ENCODE data around the gene KCNIP4. TPM values are rescaled to one million over a fixed set of nuclear protein-coding genes. Genes with fewer than 3 reads are reported as not detected.
A peak's percentile ranks its signal among the peaks of the same experiment; 100 is the strongest.

The KCNIP4 gene
- total and polyA plus RNA-seq, 2 experiments from 2014 or later: 0.65 TPM; not detected in 1

DNA sequence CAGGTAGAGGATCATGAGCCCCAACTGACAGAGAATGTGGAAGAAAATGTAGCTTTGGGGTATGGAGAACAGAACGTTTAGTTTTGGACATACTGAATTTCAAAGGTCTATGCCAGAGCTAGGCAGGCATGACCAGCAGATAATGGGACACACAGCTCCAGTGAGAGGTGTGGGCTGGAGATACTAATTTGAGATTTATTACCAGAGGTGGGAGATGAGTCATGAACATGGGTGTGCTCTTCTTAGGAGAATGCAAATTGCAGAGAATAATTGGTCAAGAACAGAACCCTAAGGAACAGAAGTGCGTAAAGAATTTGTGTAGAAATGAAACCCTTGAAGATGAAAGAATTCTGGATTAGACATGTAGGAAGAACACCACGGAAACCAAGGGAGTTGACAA is 1123.1 kb downstream of the KCNIP4 start:
- TF ChIP-seq EZH2phosphoT487 (IDR thresholded peaks at IDR 0.05; ENCODE audit: insufficient read depth, low read depth) (no peak), EZH2 (IDR thresholded peaks at IDR 0.05; ENCODE audit: insufficient read depth, poor library complexity, severe bottlenecking) (no peak)
- peak overlapping the region; percentile 3 for H3K4me2 ChIP-seq (ENCODE audit: unreplicated experiment)
- H3K27me3 ChIP-seq (replicated peaks; ENCODE audit: insufficient read depth): no peaks in the 10 kb centered on the region
- H4K20me1 ChIP-seq (ENCODE audit: insufficient read depth): no peaks in the 10 kb centered on the region
- peaks cover 18% of the 10 kb centered on the region for H3K4me1 ChIP-seq (ENCODE audit: insufficient read depth)
- 71 to 77% methylated on average over 3 of the region's 3 CpGs for WGBS, 2 experiments (ENCODE audit: low coverage in 1 of 2, low lambda C conversion rate in 2 of 2, missing lambda C conversion rate in 2 of 2)
- H3K9me2 ChIP-seq (ENCODE audit: insufficient read depth): no peaks in the 10 kb centered on the region
- peaks cover 8% of the 10 kb centered on the region; the same call in 1 of the 2 replicates for H3F3A ChIP-seq (ENCODE audit: insufficient read depth)
- no peak overlapping the region for H3K4me3 ChIP-seq
- H3K36me3 ChIP-seq (ENCODE audit: low read depth): no peaks in the 10 kb centered on the region
- in situ Hi-C loops (cut with MboI): no loop called here
- no peaks in the 10 kb centered on the region for H3K9me3 ChIP-seq (ENCODE audit: low read depth)
- no peak overlapping the region for H2AFZ ChIP-seq
- H3K79me2 ChIP-seq (ENCODE audit: insufficient read depth): no peaks in the 10 kb centered on the region
- no peak overlapping the region for H3K27ac ChIP-seq
- peak; percentile 23 for DNase-seq
- H3K9ac ChIP-seq: no peak overlapping the region

DNA sequence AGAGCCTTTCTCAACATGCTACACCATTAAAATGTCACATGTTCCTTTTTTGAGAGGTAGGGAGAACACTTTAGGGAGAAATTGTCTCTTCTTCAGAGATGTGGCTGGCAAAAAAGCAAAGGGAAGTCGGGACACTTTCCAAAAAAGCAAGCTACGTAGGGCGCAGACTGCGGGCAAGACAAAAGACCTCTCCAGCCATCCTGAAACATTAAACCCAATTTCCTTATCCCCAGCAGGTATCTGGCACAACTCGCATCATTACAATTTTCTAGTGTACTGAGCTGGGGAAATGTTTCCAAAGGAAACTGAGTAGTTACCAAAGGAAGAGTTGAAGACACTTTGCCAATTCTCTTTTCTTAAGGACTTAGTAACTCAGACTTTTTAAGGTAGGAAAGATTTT is 1132.3 kb downstream of the KCNIP4 start:
- H2AFZ ChIP-seq: no peak overlapping the region
- H3K4me3 ChIP-seq: no peak overlapping the region
- in situ Hi-C loops (cut with MboI): no loop called here
- H3K79me2 ChIP-seq (ENCODE audit: insufficient read depth): no peaks in the 10 kb centered on the region
- H3K9me3 ChIP-seq (ENCODE audit: low read depth): no peaks in the 10 kb centered on the region
- WGBS, 2 experiments (ENCODE audit: low coverage in 1 of 2, low lambda C conversion rate in 2 of 2, missing lambda C conversion rate in 2 of 2): 72 to 74% methylated on average over 5 of the region's 5 CpGs
- 0 out of 2 replicates have a peak, but pooled peaks cover 5% of the 10 kb centered on the region for H3F3A ChIP-seq (ENCODE audit: insufficient read depth)
- H3K9me2 ChIP-seq (ENCODE audit: insufficient read depth): no peaks in the 10 kb centered on the region
- H3K36me3 ChIP-seq (ENCODE audit: low read depth): no peaks in the 10 kb centered on the region
- H3K9ac ChIP-seq: no peak overlapping the region
- H3K27me3 ChIP-seq (replicated peaks; ENCODE audit: insufficient read depth): no peaks in the 10 kb centered on the region
- TF ChIP-seq EZH2 (IDR thresholded peaks at IDR 0.05; ENCODE audit: insufficient read depth, poor library complexity, severe bottlenecking): no peak
- TF ChIP-seq EZH2phosphoT487 (IDR thresholded peaks at IDR 0.05; ENCODE audit: insufficient read depth, low read depth): no peak
- no peak for DNase-seq
- H4K20me1 ChIP-seq (ENCODE audit: insufficient read depth): no peaks in the 10 kb centered on the region
- no peak overlapping the region for H3K27ac ChIP-seq
- H3K4me2 ChIP-seq (ENCODE audit: unreplicated experiment): no peak overlapping the region
- peaks cover 11% of the 10 kb centered on the region for H3K4me1 ChIP-seq (ENCODE audit: insufficient read depth)

DNA sequence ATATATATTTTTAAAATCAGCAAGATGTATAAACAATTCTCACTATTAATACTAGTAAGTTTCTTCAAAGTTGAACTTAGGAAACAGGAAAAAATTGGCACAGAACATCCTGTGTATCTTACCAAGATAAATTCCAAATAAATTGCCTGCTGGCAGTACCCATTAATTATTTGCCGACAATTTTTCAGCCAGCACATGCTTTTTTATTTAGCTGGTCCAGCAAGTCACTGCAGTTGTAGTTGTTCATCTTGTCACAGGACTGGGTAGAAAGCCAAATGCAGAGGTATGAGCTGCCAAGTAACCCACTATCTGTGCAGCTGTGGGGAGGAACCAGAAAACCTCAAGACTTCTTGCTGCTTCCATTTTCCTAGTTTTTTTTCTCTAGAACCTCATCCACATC is 1134.9 kb downstream of the KCNIP4 start:
- H3K4me2 ChIP-seq (ENCODE audit: unreplicated experiment): no peak overlapping the region
- no peaks in the 10 kb centered on the region for H4K20me1 ChIP-seq (ENCODE audit: insufficient read depth)
- no peaks in the 10 kb centered on the region for H3F3A ChIP-seq (ENCODE audit: insufficient read depth)
- in situ Hi-C loops (cut with MboI): no loop called here
- no peaks in the 10 kb centered on the region for H3K79me2 ChIP-seq (ENCODE audit: insufficient read depth)
- no peak overlapping the region for H3K4me3 ChIP-seq
- no peaks in the 10 kb centered on the region for H3K4me1 ChIP-seq (ENCODE audit: insufficient read depth)
- no peaks in the 10 kb centered on the region for H3K27me3 ChIP-seq (replicated peaks; ENCODE audit: insufficient read depth)
- TF ChIP-seq EZH2 (IDR thresholded peaks at IDR 0.05; ENCODE audit: insufficient read depth, poor library complexity, severe bottlenecking) (no peak), EZH2phosphoT487 (IDR thresholded peaks at IDR 0.05; ENCODE audit: insufficient read depth, low read depth) (no peak)
- H3K9me3 ChIP-seq (ENCODE audit: low read depth): no peaks in the 10 kb centered on the region
- H3K9me2 ChIP-seq (ENCODE audit: insufficient read depth): no peaks in the 10 kb centered on the region
- 0% methylated on average over 1 of the region's 1 CpG for WGBS, 2 experiments (ENCODE audit: low coverage in 1 of 2, low lambda C conversion rate in 2 of 2, missing lambda C conversion rate in 2 of 2)
- no peak overlapping the region for H2AFZ ChIP-seq
- no peak overlapping the region for H3K9ac ChIP-seq
- DNase-seq: peak; percentile 6
- H3K36me3 ChIP-seq (ENCODE audit: low read depth): no peaks in the 10 kb centered on the region
- H3K27ac ChIP-seq: no peak overlapping the region

DNA sequence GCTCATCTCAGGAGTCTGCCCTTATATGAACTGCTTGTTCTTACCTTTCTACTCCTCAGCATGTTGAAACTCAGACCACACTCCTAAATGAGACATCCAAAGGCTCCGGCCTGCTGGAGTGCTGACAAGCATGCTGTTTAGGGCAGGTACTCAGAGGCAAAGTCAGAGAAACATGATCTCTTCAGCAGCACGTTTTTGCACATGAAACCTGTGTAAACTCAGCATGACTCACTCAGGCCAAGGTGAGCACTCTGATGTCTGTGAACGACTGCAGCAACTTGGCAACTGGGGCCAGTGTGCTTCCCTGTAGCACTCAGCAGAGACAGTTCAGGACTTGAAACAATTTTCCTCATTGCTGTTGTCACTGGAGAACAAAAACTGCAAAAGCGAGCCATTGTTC is 1138.8 kb downstream of the KCNIP4 start:
- Histone ChIP-seq H4K20me1 (ENCODE audit: insufficient read depth) (no peaks in the 10 kb centered on the region), H3K27me3 (replicated peaks; ENCODE audit: insufficient read depth) (no peaks in the 10 kb centered on the region), H3K4me3 (no peak overlapping the region), H3K4me1 (ENCODE audit: insufficient read depth) (no peaks in the 10 kb centered on the region), H2AFZ (no peak overlapping the region), H3K9me3 (ENCODE audit: low read depth) (no peaks in the 10 kb centered on the region), H3K9ac (no peak overlapping the region), H3K4me2 (ENCODE audit: unreplicated experiment) (no peak overlapping the region), H3K27ac (no peak overlapping the region), H3F3A (ENCODE audit: insufficient read depth) (no peaks in the 10 kb centered on the region), H3K79me2 (ENCODE audit: insufficient read depth) (no peaks in the 10 kb centered on the region), H3K36me3 (ENCODE audit: low read depth) (no peaks in the 10 kb centered on the region), H3K9me2 (ENCODE audit: insufficient read depth) (no peaks in the 10 kb centered on the region)
- DNase-seq: no peak
- in situ Hi-C loops (cut with MboI): no loop called here
- 53 to 55% methylated on average over 4 of the region's 4 CpGs for WGBS, 2 experiments (ENCODE audit: low coverage in 1 of 2, low lambda C conversion rate in 2 of 2, missing lambda C conversion rate in 2 of 2)
- TF ChIP-seq EZH2 (IDR thresholded peaks at IDR 0.05; ENCODE audit: insufficient read depth, poor library complexity, severe bottlenecking) (no peak), EZH2phosphoT487 (IDR thresholded peaks at IDR 0.05; ENCODE audit: insufficient read depth, low read depth) (no peak)

DNA sequence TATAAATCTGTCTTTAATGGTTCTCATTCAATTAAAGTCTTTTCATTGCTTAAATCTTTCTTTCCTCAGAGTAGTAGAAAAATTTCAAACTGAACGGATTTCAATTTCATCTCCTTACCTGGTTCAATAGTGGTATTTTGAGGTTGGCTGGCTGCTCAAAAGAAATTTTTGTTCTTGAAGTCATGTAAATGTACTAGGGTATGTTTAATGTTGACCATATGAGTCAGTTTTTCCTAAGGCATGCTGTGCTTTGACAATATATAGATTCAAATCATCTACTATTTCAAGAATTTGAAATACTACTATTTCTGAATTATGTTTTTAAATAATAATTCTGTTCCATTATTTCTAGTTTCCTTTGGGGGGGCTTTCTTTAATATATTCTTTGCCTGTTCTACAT is 1142.9 kb downstream of the KCNIP4 start:
- WGBS, 2 experiments (ENCODE audit: low coverage in 1 of 2, low lambda C conversion rate in 2 of 2, missing lambda C conversion rate in 2 of 2): 65 to 69% methylated on average over 1 of the region's 1 CpG
- TF ChIP-seq EZH2 (IDR thresholded peaks at IDR 0.05; ENCODE audit: insufficient read depth, poor library complexity, severe bottlenecking) (no peak), EZH2phosphoT487 (IDR thresholded peaks at IDR 0.05; ENCODE audit: insufficient read depth, low read depth) (no peak)
- Histone ChIP-seq H3K9me2 (ENCODE audit: insufficient read depth) (no peaks in the 10 kb centered on the region), H4K20me1 (ENCODE audit: insufficient read depth) (no peaks in the 10 kb centered on the region), H3K27me3 (replicated peaks; ENCODE audit: insufficient read depth) (no peaks in the 10 kb centered on the region), H3K9me3 (ENCODE audit: low read depth) (no peaks in the 10 kb centered on the region), H3K36me3 (ENCODE audit: low read depth) (no peaks in the 10 kb centered on the region), H3K27ac (no peak overlapping the region), H3K4me2 (ENCODE audit: unreplicated experiment) (no peak overlapping the region), H3K4me3 (no peak overlapping the region), H3K9ac (no peak overlapping the region), H3K79me2 (ENCODE audit: insufficient read depth) (no peaks in the 10 kb centered on the region), H3F3A (ENCODE audit: insufficient read depth) (no peaks in the 10 kb centered on the region), H3K4me1 (ENCODE audit: insufficient read depth) (no peaks in the 10 kb centered on the region), H2AFZ (no peak overlapping the region)
- in situ Hi-C loops (cut with MboI): no loop called here
- DNase-seq: no peak

All from GM23248 (cell line).